Measurements from ENCODE around the gene PAK6. TPM values are rescaled to one million over a fixed set of nuclear protein-coding genes. Genes with fewer than 3 reads are reported as not detected.

Gene PAK6
- total RNA-seq, 2 donors from 2014 or later = 7.7 to 9.1 TPM

GRCh38 chr15:40197434-40197833, 41.4 kb upstream of the PAK6 start:
- Mint-ChIP-seq H3K4me1 (peaks cover 9% of the 10 kb centered on the region), H3K27ac (no peak overlapping the region), H3K9me3 (no peaks in the 10 kb centered on the region), H3K36me3 (ENCODE audit: low read depth) (peaks cover 49% of the 10 kb centered on the region), H3K4me3 (no peak overlapping the region), H3K27me3 (ENCODE audit: insufficient read depth) (no peaks in the 10 kb centered on the region)
- peaks cover 74% of the 10 kb centered on the region for H3K36me3 ChIP-seq (ENCODE audit: control insufficient read depth, insufficient read depth, low read length)
- no peaks in the 10 kb centered on the region for H3K27me3 ChIP-seq (ENCODE audit: control insufficient read depth, insufficient read depth, low read length, poor library complexity, severe bottlenecking)
- no peak overlapping the region for H3K4me3 ChIP-seq (ENCODE audit: low read length)
- no peaks in the 10 kb centered on the region for H3K9me3 ChIP-seq (ENCODE audit: control insufficient read depth, low read length)
- no peaks in the 10 kb centered on the region for H3K4me1 ChIP-seq (ENCODE audit: control insufficient read depth, insufficient read depth, low read length)
- no peak for TF ChIP-seq CTCF (conservative IDR thresholded peaks at IDR 0.05)
- DNase-seq = no peak
- no CpG with 5 or more reads among the region's 1 CpG for WGBS, 2 experiments (ENCODE audit: insufficient coverage in 1 of 2, insufficient read length in 1 of 2)
- H3K27ac ChIP-seq (ENCODE audit: low read depth, low read length) = no peak overlapping the region
- no peak overlapping the region for H3K9ac ChIP-seq (ENCODE audit: extremely low read depth, low read length, poor library complexity, severe bottlenecking)

- H3K9ac ChIP-seq (ENCODE audit: extremely low read depth, low read length, poor library complexity, severe bottlenecking) = no peak overlapping the region
- no peak overlapping the region for H3K27ac Mint-ChIP-seq
- no peaks in the 10 kb centered on the region for H3K9me3 ChIP-seq (ENCODE audit: control insufficient read depth, low read length)
- H3K4me1 ChIP-seq (ENCODE audit: control insufficient read depth, insufficient read depth, low read length) = no peaks in the 10 kb centered on the region
- no peak for DNase-seq
- H3K36me3 ChIP-seq (ENCODE audit: control insufficient read depth, insufficient read depth, low read length) = peaks cover 77% of the 10 kb centered on the region
- H3K4me3 ChIP-seq (ENCODE audit: low read length) = no peak overlapping the region
- peaks cover 9% of the 10 kb centered on the region for H3K4me1 Mint-ChIP-seq
- H3K9me3 Mint-ChIP-seq = no peaks in the 10 kb centered on the region
- H3K4me3 Mint-ChIP-seq = no peak overlapping the region
- H3K27ac ChIP-seq (ENCODE audit: low read depth, low read length) = no peak overlapping the region
- 80 to 96% methylated on average over 1 of the region's 1 CpG for WGBS, 2 experiments (ENCODE audit: insufficient coverage in 1 of 2, insufficient read length in 1 of 2)
- no peak for TF ChIP-seq CTCF (conservative IDR thresholded peaks at IDR 0.05)
- H3K27me3 ChIP-seq (ENCODE audit: control insufficient read depth, insufficient read depth, low read length, poor library complexity, severe bottlenecking) = no peaks in the 10 kb centered on the region
- no peaks in the 10 kb centered on the region for H3K27me3 Mint-ChIP-seq (ENCODE audit: insufficient read depth)
- peaks cover 50% of the 10 kb centered on the region for H3K36me3 Mint-ChIP-seq (ENCODE audit: low read depth)
Measured at GRCh38 chr15:40198355-40199085, 40.3 kb upstream of the PAK6 start.

- 100% methylated on average over 1 of the region's 1 CpG for WGBS, 2 experiments (ENCODE audit: insufficient coverage in 1 of 2, insufficient read length in 1 of 2)
Measured at GRCh38 chr15:40204100-40204499, 34.8 kb upstream of the PAK6 start.

More at GRCh38 chr15:40204100-40204499, 34.8 kb upstream of the PAK6 start:
- no peaks in the 10 kb centered on the region for H3K9me3 ChIP-seq (ENCODE audit: control insufficient read depth, low read length)
- H3K4me3 Mint-ChIP-seq = no peak overlapping the region
- no peak overlapping the region for H3K27ac ChIP-seq (ENCODE audit: low read depth, low read length)
- no peak overlapping the region for H3K9ac ChIP-seq (ENCODE audit: extremely low read depth, low read length, poor library complexity, severe bottlenecking)
- no peak for TF ChIP-seq CTCF (conservative IDR thresholded peaks at IDR 0.05)
- no peaks in the 10 kb centered on the region for H3K4me1 ChIP-seq (ENCODE audit: control insufficient read depth, insufficient read depth, low read length)
- DNase-seq = no peak
- H3K9me3 Mint-ChIP-seq = no peaks in the 10 kb centered on the region
- H3K4me3 ChIP-seq (ENCODE audit: low read length) = no peak overlapping the region
- peaks cover 61% of the 10 kb centered on the region for H3K36me3 Mint-ChIP-seq (ENCODE audit: low read depth)
- peaks cover 79% of the 10 kb centered on the region for H3K36me3 ChIP-seq (ENCODE audit: control insufficient read depth, insufficient read depth, low read length)
- H3K27ac Mint-ChIP-seq = no peak overlapping the region
- H3K27me3 ChIP-seq (ENCODE audit: control insufficient read depth, insufficient read depth, low read length, poor library complexity, severe bottlenecking) = no peaks in the 10 kb centered on the region
- H3K27me3 Mint-ChIP-seq (ENCODE audit: insufficient read depth) = no peaks in the 10 kb centered on the region
- H3K4me1 Mint-ChIP-seq = no peaks in the 10 kb centered on the region
